Activated CD4-positive, alpha-beta T cell treated with anti-CD3 and anti-CD28 coated beads, Interleukin-2, amount 50 U/mL, for 16 hours (primary cell): ENCODE measurements around the gene PTGFRN.

ENCODE experiments used
- DNase-seq: peaks from one replicate; pipeline ENCODE4 v3.0.0-alpha.2; 2020

PTGFRN gene

DNA sequence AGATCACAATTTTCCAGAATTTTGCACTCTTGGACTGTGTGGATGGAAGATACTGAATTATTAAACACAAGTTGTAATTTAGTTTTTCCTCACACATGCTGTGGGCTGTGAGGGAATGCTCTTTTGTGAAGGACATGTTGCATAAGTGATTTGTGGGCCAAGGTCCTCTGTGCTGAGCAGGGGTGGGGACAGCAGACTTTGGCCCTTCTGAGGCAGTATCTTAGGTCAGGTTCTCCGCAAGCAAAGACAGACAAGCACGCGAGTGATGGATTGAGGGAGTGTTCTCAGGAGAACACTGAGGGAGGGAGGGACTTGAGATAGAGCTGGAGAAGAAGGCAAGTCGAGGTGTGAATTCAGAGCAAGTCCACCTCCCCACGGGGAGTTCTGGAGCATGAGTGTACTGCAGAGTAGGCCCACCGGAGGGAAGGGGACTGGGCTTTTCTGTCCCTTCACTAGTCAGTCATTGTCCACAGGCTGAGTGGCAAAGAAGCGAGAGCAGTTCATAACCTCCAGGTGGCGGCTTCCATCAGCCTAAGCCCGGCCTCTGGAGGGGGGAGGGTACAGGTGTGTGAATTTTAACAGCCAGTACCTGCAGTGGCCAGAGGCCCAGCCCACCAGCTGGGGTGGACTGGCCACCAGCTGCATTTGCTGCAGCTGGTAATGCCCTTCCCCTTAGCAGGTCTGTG, 72.7 kb downstream of the PTGFRN start:
- no peak for DNase-seq

- no peak for DNase-seq
These were observed 73.4 kb downstream of the PTGFRN start for GRCh38 chr1:116983112-116983511.

DNA sequence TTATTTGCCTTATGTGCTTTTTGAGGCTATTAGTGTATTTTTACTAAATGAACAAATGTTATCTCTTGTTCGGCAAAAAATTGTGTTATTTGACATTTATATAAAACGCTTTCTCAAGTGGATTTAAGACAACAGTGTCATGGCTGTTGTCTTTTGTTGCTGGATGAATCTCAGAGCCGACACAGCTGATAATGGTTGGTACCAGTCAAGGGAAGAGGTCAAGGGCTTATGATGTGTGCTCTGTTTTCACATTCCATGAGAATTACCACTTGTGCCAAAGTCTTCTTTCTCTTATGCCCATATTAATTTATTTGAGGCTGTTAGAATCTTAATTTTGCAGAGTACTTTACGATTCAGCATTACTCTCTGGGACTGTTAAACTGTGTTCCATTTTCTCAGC, 74.0 kb downstream of the PTGFRN start:
- DNase-seq = no peak

DNA sequence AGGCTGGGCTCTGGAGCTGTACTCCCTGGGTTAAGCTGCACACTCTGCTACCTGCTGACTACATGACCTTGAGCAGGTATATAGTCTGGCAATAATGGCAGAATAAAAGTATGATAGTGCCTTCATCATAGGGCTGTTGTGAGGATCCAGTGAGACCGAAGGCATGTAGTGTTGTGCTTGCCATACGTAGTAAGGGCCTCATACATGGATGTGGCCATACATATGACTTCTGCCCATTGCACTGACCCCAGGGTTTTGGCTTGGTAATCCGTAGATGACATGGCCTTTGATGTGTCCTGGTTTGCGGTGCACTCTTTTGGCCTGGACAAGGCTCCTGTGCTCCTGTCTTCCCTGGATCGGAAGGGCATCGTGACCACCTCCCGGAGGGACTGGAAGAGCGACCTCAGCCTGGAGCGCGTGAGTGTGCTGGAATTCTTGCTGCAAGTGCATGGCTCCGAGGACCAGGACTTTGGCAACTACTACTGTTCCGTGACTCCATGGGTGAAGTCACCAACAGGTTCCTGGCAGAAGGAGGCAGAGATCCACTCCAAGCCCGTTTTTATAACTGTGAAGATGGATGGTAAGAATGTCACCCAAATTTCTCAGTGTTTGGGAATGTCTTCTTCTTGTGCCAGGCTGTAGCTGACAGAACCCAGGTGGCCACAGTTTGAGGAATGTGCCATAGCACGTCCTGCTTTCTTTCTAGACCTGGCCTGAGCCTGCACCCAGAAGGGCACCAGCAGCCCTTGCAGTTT, 74.9 kb downstream of the PTGFRN start:
- no peak for DNase-seq

GRCh38 chr1:116986421-116987255, 76.9 kb downstream of the PTGFRN start:
- no peak for DNase-seq

- DNase-seq = peak; percentile 56
These were observed 77.5 kb downstream of the PTGFRN start for GRCh38 chr1:116987256-116987555.

DNA sequence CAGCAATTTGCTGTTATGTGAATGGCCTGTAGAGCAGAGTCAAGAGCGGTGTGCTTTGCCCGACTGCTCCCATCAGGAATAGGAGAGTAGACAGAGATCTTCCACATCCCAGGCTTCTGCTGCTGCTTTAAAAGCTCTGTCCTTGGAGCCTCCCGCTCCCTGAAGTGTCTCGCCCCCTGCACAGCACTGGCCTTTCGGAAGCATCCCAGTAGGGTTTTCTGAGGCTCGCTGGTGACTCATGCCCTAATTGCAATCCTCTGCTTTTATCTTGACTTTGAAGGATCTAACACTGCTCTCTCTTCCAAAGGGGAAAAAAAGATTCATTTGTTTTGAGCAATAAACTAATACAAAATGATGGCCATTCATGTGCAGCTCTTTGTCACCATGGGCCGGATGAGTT, 78.5 kb downstream of the PTGFRN start:
- no peak for DNase-seq

- DNase-seq = no peak
These were observed 79.2 kb downstream of the PTGFRN start for GRCh38 chr1:116988908-116989307.

GRCh38 chr1:116989835-116990234, 80.1 kb downstream of the PTGFRN start:
- no peak for DNase-seq

GRCh38 chr1:116990612-116991151, 81.0 kb downstream of the PTGFRN start:
- DNase-seq = no peak

GRCh38 chr1:116991171-116991845, 81.6 kb downstream of the PTGFRN start:
- DNase-seq = no peak

GRCh38 chr1:116991918-116992317, 82.2 kb downstream of the PTGFRN start:
- no peak for DNase-seq

DNA sequence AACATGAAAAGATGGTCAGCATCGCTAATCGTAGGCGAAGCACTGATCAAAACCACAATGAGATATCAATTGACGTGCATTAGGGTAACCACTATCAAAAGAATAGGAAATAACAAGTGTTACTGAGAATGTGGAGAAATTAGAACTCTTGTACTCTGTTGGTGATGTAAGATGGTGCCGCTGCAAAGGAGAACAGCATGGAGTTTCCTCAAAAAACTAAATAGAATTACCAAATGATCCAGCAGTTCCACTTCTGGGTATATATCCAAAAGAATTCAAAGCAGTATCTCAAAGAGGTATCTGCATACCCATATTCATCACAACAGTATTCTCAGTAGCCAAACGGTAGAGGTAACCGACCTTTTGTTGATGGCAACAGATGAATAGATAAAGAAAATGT, 83.6 kb downstream of the PTGFRN start:
- no peak for DNase-seq

DNA sequence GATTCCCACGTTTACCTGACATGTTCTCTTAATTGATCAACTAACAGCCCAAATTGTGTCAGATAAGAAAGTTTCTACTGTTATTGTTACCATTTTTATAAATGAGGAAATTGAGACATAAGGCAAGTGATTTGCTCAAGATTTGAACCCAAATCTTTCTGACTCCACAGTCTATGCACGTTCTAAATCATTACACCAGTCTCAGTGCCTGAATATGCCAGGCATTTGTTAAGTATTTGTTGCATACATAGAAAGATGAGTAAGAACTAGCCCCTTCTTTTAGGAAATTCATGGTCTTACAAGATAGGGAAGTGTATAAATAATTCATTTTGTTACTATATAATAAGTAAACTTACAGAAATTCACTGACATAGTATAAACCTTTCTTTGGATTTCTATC, 84.7 kb downstream of the PTGFRN start:
- DNase-seq = no peak

GRCh38 chr1:116997066-116997465, 87.3 kb downstream of the PTGFRN start:
- DNase-seq = no peak

- no peak for DNase-seq
These were observed 87.9 kb downstream of the PTGFRN start for GRCh38 chr1:116997636-116998035.

DNA sequence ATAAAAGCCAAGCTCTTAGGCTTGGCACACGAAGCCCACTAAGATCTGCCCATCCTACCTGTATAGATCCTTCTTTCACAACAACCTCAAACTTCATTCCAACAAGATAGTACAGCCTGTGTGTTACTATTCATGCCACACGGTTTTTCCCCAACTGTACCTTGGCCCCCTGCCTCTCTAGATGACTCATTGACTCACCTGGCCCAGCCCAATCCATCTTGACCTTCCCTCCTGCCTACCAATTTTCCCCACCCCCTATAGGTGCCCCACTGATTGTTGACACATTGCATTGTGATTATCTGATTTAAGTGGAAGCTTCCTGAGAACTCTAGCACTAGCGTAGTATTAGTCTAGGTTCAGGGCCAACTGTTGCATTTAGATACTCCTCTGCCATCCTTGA, 89.9 kb downstream of the PTGFRN start:
- no peak for DNase-seq

DNA sequence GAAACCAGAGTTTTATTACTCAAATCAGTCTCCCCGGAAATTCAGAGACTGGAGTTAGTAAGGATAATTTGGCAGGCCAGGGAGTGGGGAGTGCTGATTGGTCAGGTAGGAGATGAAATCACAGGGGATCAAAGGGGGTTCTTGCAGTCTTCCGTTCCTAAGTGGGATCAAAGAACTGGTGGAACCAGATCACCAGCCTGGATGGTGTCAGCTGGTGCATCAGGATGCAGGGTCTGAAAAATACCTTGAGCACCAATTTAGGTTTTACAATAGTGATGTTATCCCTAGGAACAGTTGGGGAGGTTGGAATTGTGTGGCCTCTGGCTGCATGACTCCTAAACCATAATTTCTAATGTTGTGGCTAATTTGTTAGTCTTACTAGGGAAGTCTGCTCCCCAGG, 90.4 kb downstream of the PTGFRN start:
- no peak for DNase-seq

- peak; percentile 78 for DNase-seq
These were observed 91.7 kb downstream of the PTGFRN start, which contains the start of gene CD101 for GRCh38 chr1:117001254-117001927. Gene CD101 (plus strand): TSS chr1:117001760. CDS start chr1:117001818, 58 bp downstream.

DNA sequence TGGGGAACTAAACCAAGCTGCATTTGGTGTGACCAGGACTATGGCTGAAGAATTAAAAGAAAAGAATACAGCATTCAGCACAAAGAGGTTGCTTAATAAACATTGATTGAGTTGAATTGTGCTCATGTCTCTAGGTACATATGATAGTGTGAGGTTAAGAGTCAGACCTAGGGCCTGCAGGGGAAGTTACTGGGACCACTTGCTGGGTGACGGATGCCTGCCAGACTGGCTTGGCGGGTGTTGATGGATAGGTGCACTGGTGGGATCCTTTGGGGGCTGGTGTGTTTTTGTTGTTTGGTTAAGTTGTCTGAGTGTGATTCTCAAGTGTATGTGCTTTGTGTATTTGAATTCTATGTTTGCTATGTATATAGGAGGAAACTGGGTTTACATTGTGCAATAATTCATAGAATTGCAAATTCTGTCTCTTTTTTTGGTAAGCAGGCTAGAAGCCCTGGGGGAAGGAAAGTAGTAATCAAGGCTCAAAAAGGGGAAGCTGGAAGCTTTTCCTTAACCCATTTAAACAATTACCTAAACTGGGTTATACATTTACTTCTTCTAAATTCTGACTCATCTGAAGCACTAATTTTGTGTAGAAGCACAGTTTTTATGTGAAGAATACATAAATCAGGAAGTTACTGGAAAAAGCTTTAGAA, 93.6 kb downstream of the PTGFRN start:
- DNase-seq = no peak

DNA sequence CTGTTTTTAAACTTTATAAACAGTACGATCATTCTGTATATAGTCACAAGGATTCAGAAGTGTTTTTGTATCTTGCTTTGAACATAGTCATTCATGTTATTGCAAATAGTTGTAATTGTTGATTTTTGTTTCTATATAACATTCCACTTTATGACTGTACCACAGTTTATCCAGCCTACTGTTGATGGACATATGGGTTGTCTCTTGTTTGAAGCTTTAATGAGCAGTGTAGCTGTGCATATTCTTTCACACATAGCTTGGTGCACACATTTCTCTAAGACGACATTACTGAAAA, 98.0 kb downstream of the PTGFRN start:
- DNase-seq = no peak

DNA sequence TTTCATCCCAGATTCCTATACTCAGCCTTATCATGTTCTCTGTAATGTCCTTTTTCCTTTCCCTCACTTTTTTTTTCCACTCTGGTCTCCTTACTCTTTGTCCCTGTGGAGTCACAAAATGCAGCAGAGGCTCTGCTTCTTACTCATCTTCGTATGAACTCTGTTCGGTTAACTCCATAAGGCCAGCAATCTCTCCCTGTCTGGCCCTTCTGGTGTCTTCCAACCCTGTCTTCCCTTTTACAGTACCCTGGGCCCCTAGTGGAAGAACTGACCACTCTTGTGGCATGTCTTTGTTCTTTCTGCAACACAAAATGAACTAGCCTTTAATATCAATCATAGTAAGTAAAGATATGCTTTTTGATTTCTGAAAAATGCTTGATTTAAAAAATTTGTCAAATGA, 98.9 kb downstream of the PTGFRN start:
- no peak for DNase-seq
